Measurements from ENCODE around the gene NAP1L4.
A peak's percentile ranks its signal among the peaks of the same experiment; 100 is the strongest.

- TF ChIP-seq, protein P1, sequence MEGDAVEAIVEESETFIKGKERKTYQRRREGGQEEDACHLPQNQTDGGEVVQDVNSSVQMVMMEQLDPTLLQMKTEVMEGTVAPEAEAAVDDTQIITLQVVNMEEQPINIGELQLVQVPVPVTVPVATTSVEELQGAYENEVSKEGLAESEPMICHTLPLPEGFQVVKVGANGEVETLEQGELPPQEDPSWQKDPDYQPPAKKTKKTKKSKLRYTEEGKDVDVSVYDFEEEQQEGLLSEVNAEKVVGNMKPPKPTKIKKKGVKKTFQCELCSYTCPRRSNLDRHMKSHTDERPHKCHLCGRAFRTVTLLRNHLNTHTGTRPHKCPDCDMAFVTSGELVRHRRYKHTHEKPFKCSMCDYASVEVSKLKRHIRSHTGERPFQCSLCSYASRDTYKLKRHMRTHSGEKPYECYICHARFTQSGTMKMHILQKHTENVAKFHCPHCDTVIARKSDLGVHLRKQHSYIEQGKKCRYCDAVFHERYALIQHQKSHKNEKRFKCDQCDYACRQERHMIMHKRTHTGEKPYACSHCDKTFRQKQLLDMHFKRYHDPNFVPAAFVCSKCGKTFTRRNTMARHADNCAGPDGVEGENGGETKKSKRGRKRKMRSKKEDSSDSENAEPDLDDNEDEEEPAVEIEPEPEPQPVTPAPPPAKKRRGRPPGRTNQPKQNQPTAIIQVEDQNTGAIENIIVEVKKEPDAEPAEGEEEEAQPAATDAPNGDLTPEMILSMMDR (conservative IDR thresholded peaks at IDR 0.05; ENCODE audit: low read length): peak; percentile 73
- no peak for TF ChIP-seq EZH2phosphoT487 (IDR thresholded peaks at IDR 0.05; ENCODE audit: borderline replicate concordance)
These were observed 29.0 kb upstream of the NAP1L4 start for GRCh38 chr11:3021125-3021524.
